GM12878 (cell line): ENCODE measurements around the gene MVK. TPM values are rescaled to one million over a fixed set of nuclear protein-coding genes. Genes with fewer than 3 reads are reported as not detected.

Source experiments
- ATAC-seq: fragments of 200-7000 bp; cut with Tn5 transposase; 3 replicates; pipeline ENCODE4 v1.9.1; 2020; ENCODE audit warnings: mild to moderate bottlenecking, moderate library complexity
- BruUV-seq: library from RNA; stranded (reverse); fragments of 400-500 nt; replicated peaks from 2 replicates; lab custom pipeline; 2021; lab: Mats Ljungman, UMichigan
- CTCF ChIA-PET: fragments of 300-600 bp; sonication (Branson Sonifier 250); formaldehyde crosslinking; extraction: SDS; loops from one replicate; lab custom pipeline; 2021; ENCODE audit warnings: inconsistent platforms; lab: Yijun Ruan, JAX
- POLR2A ChIA-PET: fragments of 350-600 bp; formaldehyde crosslinking; extraction: SDS; loops from one replicate; lab custom pipeline; 2021; ENCODE audit warnings: inconsistent platforms; lab: Charles Lee
- RAD21 ChIA-PET: fragments of 300-600 bp; sonication (Branson Sonifier 250); formaldehyde crosslinking; loops from one replicate; lab custom pipeline; 2023; ENCODE audit warnings: antibody characterized with exemption; ENCODE audit not compliant: unreplicated experiment; lab: Charles Lee
- SMC1A ChIA-PET: fragments of 300-600 bp; sonication (Branson Sonifier 250); formaldehyde crosslinking; loops from one replicate; lab custom pipeline; 2023; ENCODE audit not compliant: unreplicated experiment, uncharacterized antibody; lab: Charles Lee
- DNase-seq: peaks from one replicate; pipeline ENCODE4 v3.0.0-alpha.2; 2011; ENCODE audit warnings: low read depth, low spot score
- FAIRE-seq: peaks from 3 replicates; lab custom pipeline; 2011; peaks lifted over from hg19 to GRCh38; lab: Jason Lieb, UNC
- H2AFZ ChIP-seq: 2 replicates; pipeline ENCODE4 v1.6.0; 2011; ENCODE audit warnings: low read depth, low read length, control low read depth; ENCODE audit not compliant: control insufficient read depth
- H3K27ac ChIP-seq: 2 replicates; pipeline ENCODE4 v1.5.1; 2011; ENCODE audit warnings: control low read depth; ENCODE audit not compliant: control insufficient read depth, insufficient read depth
- H3K27me3 ChIP-seq, 2 experiments: replicated peaks in 1 of 2; 2 replicates each; pipeline versions ENCODE4 v1.6.0 to v1.6.1; 2011; ENCODE audit warnings: low read length in 1 of 2; ENCODE audit not compliant: control insufficient read depth in 2 of 2, insufficient read depth in 2 of 2
- H3K36me3 ChIP-seq, 2 experiments: 2 replicates each; pipeline ENCODE4 v1.5.1; 2011; ENCODE audit warnings: low read length in 1 of 2; ENCODE audit not compliant: control insufficient read depth in 2 of 2, insufficient read depth in 2 of 2
- H3K4me1 ChIP-seq: 2 replicates; pipeline ENCODE4 v1.6.1; 2011; ENCODE audit warnings: mild to moderate bottlenecking, low read length, moderate library complexity, mixed read lengths; ENCODE audit not compliant: control insufficient read depth, insufficient read depth
- H3K4me2 ChIP-seq: 2 replicates; pipeline ENCODE4 v1.6.0; 2011; ENCODE audit warnings: control low read depth; ENCODE audit not compliant: control insufficient read depth, insufficient read depth
- H3K4me3 ChIP-seq: fragments of 200-600 bp; sonication (generic); 2 replicates; pipeline ENCODE4 v1.5.1; 2016
- H3K79me2 ChIP-seq: 2 replicates; pipeline ENCODE4 v1.6.0; 2011; ENCODE audit warnings: low read length; ENCODE audit not compliant: control insufficient read depth, insufficient read depth
- H3K9ac ChIP-seq: 2 replicates; pipeline ENCODE4 v1.8.0; 2011; ENCODE audit warnings: low read length, control low read depth, mixed read lengths; ENCODE audit not compliant: control insufficient read depth, insufficient read depth
- H3K9me3 ChIP-seq: replicated peaks from 3 replicates; pipeline ENCODE4 v1.5.1; 2011; ENCODE audit warnings: mild to moderate bottlenecking, low read length; ENCODE audit not compliant: control insufficient read depth, insufficient read depth
- H4K20me1 ChIP-seq: 2 replicates; pipeline ENCODE4 v1.6.0; 2011; ENCODE audit not compliant: control insufficient read depth, insufficient read depth
- ASH2L ChIP-seq: fragments of 300-600, 200-600 bp; sonication (generic); IDR thresholded peaks from 2 replicates; pipeline ENCODE4 v1.6.1; 2017; ENCODE audit warnings: low read depth, mild to moderate bottlenecking, borderline replicate concordance
- CBX5 ChIP-seq: sonication (generic); IDR thresholded peaks from 2 replicates; pipeline ENCODE4 v1.6.1; 2016; ENCODE audit warnings: low read depth, moderate library complexity, mild to moderate bottlenecking, inconsistent platforms
- CHD2 ChIP-seq: IDR thresholded peaks from 2 replicates; pipeline ENCODE4 v1.6.1; 2011; ENCODE audit warnings: low read depth, low read length, improper control_type of control experiment, borderline replicate concordance
- ESRRA ChIP-seq: IDR thresholded peaks from 2 replicates; pipeline ENCODE4 v1.6.1; 2012; ENCODE audit warnings: mild to moderate bottlenecking, low read length, improper control_type of control experiment
- FOXM1 ChIP-seq: IDR thresholded peaks from 2 replicates; pipeline ENCODE4 v1.6.1; 2012; ENCODE audit warnings: low read depth, mild to moderate bottlenecking, inconsistent platforms, low read length, moderate library complexity
- HDGF ChIP-seq: fragments of 450-650 bp; IDR thresholded peaks from 2 replicates; pipeline ENCODE4 v1.6.1; 2016; ENCODE audit warnings: antibody characterized with exemption
- IKZF2 ChIP-seq, 2 experiments: fragments of 450-650 bp; IDR thresholded peaks; 2 replicates each; pipeline ENCODE4 v1.6.1; 2017; ENCODE audit warnings: mild to moderate bottlenecking in 2 of 2, moderate library complexity in 2 of 2
- MXI1 ChIP-seq: fragments of 150-350 bp; IDR thresholded peaks from 2 replicates; pipeline ENCODE4 v1.6.1; 2011; ENCODE audit warnings: low read depth, mild to moderate bottlenecking, inconsistent platforms, low read length, improper control_type of control experiment
- PAX8 ChIP-seq: fragments of 450-650 bp; IDR thresholded peaks from 2 replicates; pipeline ENCODE4 v1.6.1; 2017; ENCODE audit warnings: mild to moderate bottlenecking, moderate library complexity
- POLR2AphosphoS2 ChIP-seq: IDR thresholded peaks from 2 replicates; pipeline ENCODE4 v1.6.1; 2011; ENCODE audit warnings: low read depth, mild to moderate bottlenecking, low read length, improper control_type of control experiment, moderate library complexity
- RAD51 ChIP-seq: fragments of 450-650 bp; IDR thresholded peaks from 2 replicates; pipeline ENCODE4 v1.6.1; 2016; ENCODE audit warnings: moderate library complexity, mild to moderate bottlenecking, inconsistent platforms
- RB1 ChIP-seq: fragments of 450-650 bp; formaldehyde crosslinking; IDR thresholded peaks from 2 replicates; pipeline ENCODE4 v1.6.1; 2017; ENCODE audit warnings: mild to moderate bottlenecking, borderline replicate concordance
- SP1 ChIP-seq: IDR thresholded peaks from one replicate; pipeline ENCODE4 v1.6.1; 2011; ENCODE audit warnings: low read depth, low read length
- SREBF2 ChIP-seq: IDR thresholded peaks from 2 replicates; pipeline ENCODE4 v1.6.1; 2012; ENCODE audit warnings: mild to moderate bottlenecking, low read length
- STAT3 ChIP-seq: IDR thresholded peaks from 2 replicates; pipeline ENCODE4 v1.6.1; 2011; ENCODE audit warnings: low read depth, low read length, improper control_type of control experiment
- TBL1XR1 ChIP-seq: IDR thresholded peaks from 2 replicates; pipeline ENCODE4 v1.6.1; 2012; ENCODE audit warnings: low read depth, low read length, improper control_type of control experiment
- YBX1 ChIP-seq: fragments of 450-650 bp; IDR thresholded peaks from 2 replicates; pipeline ENCODE4 v1.6.1; 2016; ENCODE audit warnings: antibody characterized with exemption
- WGBS: methylation state at CpG from one replicate; pipeline ENCODE4 v1.1.6; 2016; ENCODE audit warnings: low lambda C conversion rate; ENCODE audit not compliant: insufficient replicate concordance, insufficient coverage; ENCODE audit errors: missing lambda C conversion rate; 5-methylcytosine and 5-hydroxymethylcytosine counted together
- in situ Hi-C: fragments of 300-500 bp; cut with MboI; formaldehyde crosslinking; loops from 9 replicates; pipeline ENCODE4 v1.14.3; 2018; ENCODE audit warnings: mixed read lengths
- intact Hi-C: fragments of 100-400 bp; cut with micrococcal nuclease; formaldehyde crosslinking; loops from one replicate; pipeline ENCODE4 v1.14.2; 2022; ENCODE audit not compliant: unreplicated experiment
- polyA plus RNA-seq, 11 experiments: library from polyadenylated mRNA; depleted of rRNA in 4 of 11; unstranded in 6 of 11; stranded (reverse) in 5 of 11; fragments of >200 nt; fragmentation: Nextera tagmentation in 4 of 11; fragmentation: Illumina TruSeq in 1 of 11; extraction: Ambion mirVana in 4 of 11; extraction: Trizol in 1 of 11; gene quantifications; 1 replicate in 1 of 11; 2 replicates in 10 of 11; pipeline versions ENCODE4 v1.2.1 to v1.2.3, GENCODE V29; 2011 to 2016; ENCODE audit warnings: inconsistent platforms in 2 of 11, missing spikeins in 2 of 11, low read depth in 1 of 11
- total RNA-seq, 4 experiments: library from RNA; depleted of rRNA in 3 of 4; stranded (reverse); fragments of >200 nt in 3 of 4; fragmentation: Illumina TruSeq in 1 of 4; extraction: Trizol in 1 of 4; gene quantifications; 2 replicates each; pipeline versions ENCODE4 v1.2.1 to v1.2.3, GENCODE V29; 2013 to 2021

Gene MVK
- total and polyA plus RNA-seq, 10 of the 15 experiments (the other 5 are each of a cell fraction or from before 2014, with no cell fraction given) = 0.24 to 46.7 (median 31.9) TPM

- Histone ChIP-seq H3K9me3 (peaks cover 4% of the 10 kb centered on the region; the same call in 1 of the 3 replicates), H3K4me1 (no peaks in the 10 kb centered on the region), H3K27me3 (no peaks in the 10 kb centered on the region), H3K4me2 (no peak overlapping the region), H3K4me3 (no peak overlapping the region), H3K9ac (no peak overlapping the region), H3K27ac (no peak overlapping the region), H3K79me2 (no peaks in the 10 kb centered on the region), H2AFZ (no peak overlapping the region), H4K20me1 (no peaks in the 10 kb centered on the region), H3K36me3 (no peaks in the 10 kb centered on the region)
- no peak for DNase-seq
- in situ Hi-C loops (no loop called here), intact Hi-C loops (no loop called here)
- RAD21 ChIA-PET = no interaction called here
- no TSS peak for BruUV-seq
- no peak for TF ChIP-seq STAT3
- no peak for TF ChIP-seq SP1
- no peak for TF ChIP-seq CBX5
- no peak for TF ChIP-seq YBX1
- no peak for TF ChIP-seq POLR2AphosphoS2
- no peak for TF ChIP-seq FOXM1
- POLR2A ChIA-PET = no interaction called here
- ATAC-seq = no peak
- SMC1A ChIA-PET = no interaction called here
- CTCF ChIA-PET = no interaction called here
- no peak for FAIRE-seq
- 94% methylated on average over 10 of the region's 10 CpGs for WGBS
Measured at GRCh38 chr12:109557200-109557599, 16.4 kb upstream of the MVK start.

- POLR2A ChIA-PET = no interaction called here
- intact Hi-C loops = no loop called here
- ATAC-seq (no peak), FAIRE-seq (no peak), DNase-seq (no peak)
- H3K4me1 ChIP-seq = no peaks in the 10 kb centered on the region
- H3K9me3 ChIP-seq = peaks cover 9% of the 10 kb centered on the region; the same call in 2 of the 3 replicates
- no TSS peak for BruUV-seq
- in situ Hi-C loops = no loop called here
- RAD21 ChIA-PET = no interaction called here
- 95% methylated on average over 12 of the region's 12 CpGs for WGBS
- H4K20me1 ChIP-seq = no peaks in the 10 kb centered on the region
- no peaks in the 10 kb centered on the region for H3K79me2 ChIP-seq
- H3K27ac ChIP-seq = no peak overlapping the region
- no peaks in the 10 kb centered on the region for H3K36me3 ChIP-seq
- H3K4me3 ChIP-seq = no peak overlapping the region
- no peak for TF ChIP-seq IKZF2 (IDR thresholded peaks at IDR 0.05)
- TF ChIP-seq CHD2 = no peak
- TF ChIP-seq HDGF = no peak
- TF ChIP-seq RB1 = no peak
- no peak for TF ChIP-seq ASH2L
- TF ChIP-seq SREBF2 = no peak
- TF ChIP-seq TBL1XR1 = no peak
- no peak for TF ChIP-seq PAX8
- TF ChIP-seq MXI1 = no peak
- no peak for TF ChIP-seq ESRRA
- no peak for TF ChIP-seq RAD51
- no peak overlapping the region for H3K4me2 ChIP-seq
- SMC1A ChIA-PET = no interaction called here
- H2AFZ ChIP-seq = no peak overlapping the region
- no peaks in the 10 kb centered on the region for H3K27me3 ChIP-seq
- H3K9ac ChIP-seq = no peak overlapping the region
- CTCF ChIA-PET = no interaction called here
Measured at GRCh38 chr12:109557805-109558204, 15.8 kb upstream of the MVK start.
